ENCODE results near the gene TSPAN31.

DNA sequence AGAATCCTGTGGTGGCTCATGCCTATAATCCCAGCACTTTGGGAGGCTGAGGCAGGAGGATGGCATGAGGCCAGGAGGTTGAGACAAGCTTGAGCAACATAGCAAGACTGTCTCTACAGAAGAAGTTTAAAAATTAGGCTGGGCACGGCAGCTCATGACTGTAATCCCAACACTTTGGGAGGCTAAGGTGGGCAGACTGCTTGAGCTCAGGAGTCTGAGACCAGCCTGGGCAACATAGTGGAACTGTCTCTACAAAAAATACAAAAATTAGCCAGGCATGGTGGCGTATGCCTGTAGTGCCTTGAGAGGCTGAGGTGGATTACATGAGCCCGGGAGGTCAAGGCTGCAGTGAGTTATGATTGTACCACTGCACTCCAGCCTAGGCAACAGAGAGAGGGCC, 23.0 kb downstream of the TSPAN31 start:
- TF ChIP-seq, protein P1, sequence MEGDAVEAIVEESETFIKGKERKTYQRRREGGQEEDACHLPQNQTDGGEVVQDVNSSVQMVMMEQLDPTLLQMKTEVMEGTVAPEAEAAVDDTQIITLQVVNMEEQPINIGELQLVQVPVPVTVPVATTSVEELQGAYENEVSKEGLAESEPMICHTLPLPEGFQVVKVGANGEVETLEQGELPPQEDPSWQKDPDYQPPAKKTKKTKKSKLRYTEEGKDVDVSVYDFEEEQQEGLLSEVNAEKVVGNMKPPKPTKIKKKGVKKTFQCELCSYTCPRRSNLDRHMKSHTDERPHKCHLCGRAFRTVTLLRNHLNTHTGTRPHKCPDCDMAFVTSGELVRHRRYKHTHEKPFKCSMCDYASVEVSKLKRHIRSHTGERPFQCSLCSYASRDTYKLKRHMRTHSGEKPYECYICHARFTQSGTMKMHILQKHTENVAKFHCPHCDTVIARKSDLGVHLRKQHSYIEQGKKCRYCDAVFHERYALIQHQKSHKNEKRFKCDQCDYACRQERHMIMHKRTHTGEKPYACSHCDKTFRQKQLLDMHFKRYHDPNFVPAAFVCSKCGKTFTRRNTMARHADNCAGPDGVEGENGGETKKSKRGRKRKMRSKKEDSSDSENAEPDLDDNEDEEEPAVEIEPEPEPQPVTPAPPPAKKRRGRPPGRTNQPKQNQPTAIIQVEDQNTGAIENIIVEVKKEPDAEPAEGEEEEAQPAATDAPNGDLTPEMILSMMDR (IDR thresholded peaks at IDR 0.05; ENCODE audit: low read depth, low read length, poor library complexity, severe bottlenecking), result no peak
- TF ChIP-seq EZH2phosphoT487 (IDR thresholded peaks at IDR 0.05; ENCODE audit: borderline replicate concordance, low read length), result no peak

Data from DOHH2 (cell line).